HEK293T (cell line): ENCODE measurements around the gene KCNIP1.

Experiments
- ARNT ChIP-seq: fragments of 450-650 bp; IDR thresholded peaks from 2 replicates; pipeline ENCODE4 v1.6.1; 2017; ENCODE audit warnings: mild to moderate bottlenecking
- BHLHE40 ChIP-seq: fragments of 450-650 bp; IDR thresholded peaks from 2 replicates; pipeline ENCODE4 v1.6.1; 2016; ENCODE audit warnings: mild to moderate bottlenecking, moderate library complexity, borderline replicate concordance
- CTBP1 ChIP-seq: fragments of 450-650 bp; IDR thresholded peaks from 2 replicates; pipeline ENCODE4 v1.6.1; 2016; ENCODE audit warnings: borderline replicate concordance
- FOXA1 ChIP-seq: fragments of 450-650 bp; IDR thresholded peaks from 2 replicates; pipeline ENCODE4 v1.6.1; 2016; ENCODE audit warnings: mild to moderate bottlenecking
- FOXK2 ChIP-seq: fragments of 450-650 bp; IDR thresholded peaks from 2 replicates; pipeline ENCODE4 v1.6.1; 2016; ENCODE audit warnings: mild to moderate bottlenecking
- FOXM1 ChIP-seq: fragments of 450-650 bp; IDR thresholded peaks from 2 replicates; pipeline ENCODE4 v1.6.1; 2017; ENCODE audit warnings: mild to moderate bottlenecking, borderline replicate concordance
- HDGF ChIP-seq: fragments of 450-650 bp; IDR thresholded peaks from 2 replicates; pipeline ENCODE4 v1.6.1; 2017; ENCODE audit warnings: antibody characterized with exemption, borderline replicate concordance
- NFRKB ChIP-seq: fragments of 450-650 bp; IDR thresholded peaks from 2 replicates; pipeline ENCODE4 v1.6.1; 2016; ENCODE audit warnings: mild to moderate bottlenecking, moderate library complexity
- SP1 ChIP-seq: fragments of 450-650 bp; IDR thresholded peaks from 2 replicates; pipeline ENCODE4 v1.6.1; 2017
- SUZ12 ChIP-seq: fragments of 450-650 bp; IDR thresholded peaks from 2 replicates; pipeline ENCODE4 v1.6.1; 2016; ENCODE audit warnings: mild to moderate bottlenecking
- TARDBP ChIP-seq: fragments of 450-650 bp; IDR thresholded peaks from 2 replicates; pipeline ENCODE4 v1.6.1; 2016
- ZNF384 ChIP-seq: fragments of 450-650 bp; IDR thresholded peaks from 2 replicates; pipeline ENCODE4 v1.6.1; 2016

DNA sequence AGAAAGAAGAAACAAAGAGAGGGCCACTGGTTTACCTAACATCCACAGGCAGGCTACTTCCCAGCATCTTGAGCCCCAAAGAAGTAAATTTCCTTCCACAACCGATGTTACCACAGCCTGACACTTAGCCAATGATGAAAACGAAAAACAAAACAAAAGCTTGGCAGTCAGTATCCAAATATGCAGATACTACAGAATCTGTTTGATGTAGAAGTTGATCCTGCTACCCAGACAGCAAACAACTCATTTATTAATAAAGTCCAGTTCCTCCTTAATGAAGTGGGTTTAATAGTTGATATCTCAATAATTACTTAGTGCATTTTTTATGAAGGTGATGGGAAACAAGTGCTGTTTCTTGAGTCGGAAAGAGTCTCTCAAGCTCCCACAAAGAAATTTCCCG, 212.6 kb downstream of the KCNIP1 start:
- TF ChIP-seq SUZ12 (no peak), NFRKB (no peak), SP1 (no peak), ARNT (no peak), TARDBP (no peak), FOXM1 (no peak), HDGF (no peak), FOXK2 (no peak), FOXA1 (no peak), BHLHE40 (no peak), CTBP1 (no peak), ZNF384 (no peak)
